Measurements from ENCODE around the gene POLA2.

- TF ChIP-seq CTCF (IDR thresholded peaks at IDR 0.05): no peak
- no peak for TF ChIP-seq POLR2AphosphoS5 (IDR thresholded peaks at IDR 0.05)
- TF ChIP-seq POLR2A (IDR thresholded peaks at IDR 0.05): no peak
These were observed 43.9 kb downstream of the POLA2 start for GRCh38 chr11:65305501-65306268.
